ENCODE results near the gene CCNC. TPM values are rescaled to one million over a fixed set of nuclear protein-coding genes. Genes with fewer than 3 reads are reported as not detected.

Gene CCNC
- total and polyA plus RNA-seq, 2 of the 13 experiments (the other 11 are each of a cell fraction or from before 2014, with no cell fraction given), result 69.6 to 141 TPM

DNA sequence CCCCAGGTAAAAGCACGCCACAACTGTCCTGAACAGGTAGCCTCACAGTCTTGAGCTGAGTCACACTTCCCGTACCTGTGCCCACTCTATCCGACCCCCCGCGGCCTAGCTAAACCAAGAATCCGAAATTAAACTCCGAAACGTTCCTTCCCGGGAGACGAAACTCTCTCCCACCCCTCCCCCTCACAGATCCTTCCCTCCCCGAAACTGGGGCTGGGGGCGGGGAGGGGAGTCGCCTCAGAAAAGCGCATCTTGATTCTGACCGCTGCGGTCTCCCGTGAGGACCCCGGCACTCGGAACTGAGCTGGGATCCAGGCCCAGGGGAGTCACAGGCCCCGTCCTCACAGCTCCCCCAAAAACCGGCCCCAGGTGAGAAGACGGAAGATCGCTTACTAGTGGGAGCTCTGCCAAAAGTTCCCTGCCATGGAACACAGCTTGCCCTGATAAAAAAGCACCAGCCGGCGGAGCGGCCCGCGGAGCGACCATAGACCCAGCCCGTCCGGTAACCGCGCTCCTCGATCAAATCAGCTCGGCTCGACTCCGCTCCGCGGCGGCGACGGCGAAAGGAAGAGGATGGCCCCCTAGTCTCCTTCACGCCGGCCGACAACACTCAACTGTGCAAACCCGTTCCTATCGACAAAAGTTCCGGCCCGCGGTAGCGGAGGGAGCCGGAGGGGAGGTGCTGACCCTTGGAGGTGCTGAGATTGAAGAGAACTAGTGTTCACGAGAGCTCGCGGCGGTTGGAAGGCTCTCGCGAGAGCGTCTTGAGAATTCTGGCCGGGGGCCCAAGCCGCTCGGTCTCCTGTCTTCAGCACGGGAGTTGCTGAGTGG lies at the start of gene CCNC (continued):
- TF ChIP-seq PRDM15 (CRISPR knock-in tag; IDR thresholded peaks at IDR 0.05), result peak; percentile 81
- peak; percentile 57; the same call in 1 of the 2 replicates for TF ChIP-seq ZBTB14 (CRISPR knock-in tag; IDR thresholded peaks at IDR 0.05)
- TF ChIP-seq ZNF775 (CRISPR knock-in tag; IDR thresholded peaks at IDR 0.05; ENCODE audit: borderline replicate concordance), result no peak
- no peak for TF ChIP-seq ZNF3 (CRISPR knock-in tag; IDR thresholded peaks at IDR 0.05)
- no peak for TF ChIP-seq NCOR1 (IDR thresholded peaks at IDR 0.05; ENCODE audit: borderline replicate concordance, low read length)
- peak; percentile 78; the same call in 1 of the 2 replicates for TF ChIP-seq ZNF124 (CRISPR knock-in tag; IDR thresholded peaks at IDR 0.05)
- TF ChIP-seq LBX2 (CRISPR knock-in tag; IDR thresholded peaks at IDR 0.05; ENCODE audit: borderline replicate concordance), result no peak; the same call in 1 of the 2 replicates
- TF ChIP-seq SMAD1 (CRISPR knock-in tag; IDR thresholded peaks at IDR 0.05; ENCODE audit: borderline replicate concordance, low read depth), result peak; percentile 46; the same call in 1 of the 2 replicates
- TF ChIP-seq ZBTB3 (CRISPR knock-in tag; IDR thresholded peaks at IDR 0.05; ENCODE audit: borderline replicate concordance, low read depth), result no peak
- TF ChIP-seq HMGA1 (CRISPR knock-in tag; conservative IDR thresholded peaks at IDR 0.05), result no peak
- no peak for TF ChIP-seq MATR3 (CRISPR knock-in tag; IDR thresholded peaks at IDR 0.05)
- TF ChIP-seq, protein P1, sequence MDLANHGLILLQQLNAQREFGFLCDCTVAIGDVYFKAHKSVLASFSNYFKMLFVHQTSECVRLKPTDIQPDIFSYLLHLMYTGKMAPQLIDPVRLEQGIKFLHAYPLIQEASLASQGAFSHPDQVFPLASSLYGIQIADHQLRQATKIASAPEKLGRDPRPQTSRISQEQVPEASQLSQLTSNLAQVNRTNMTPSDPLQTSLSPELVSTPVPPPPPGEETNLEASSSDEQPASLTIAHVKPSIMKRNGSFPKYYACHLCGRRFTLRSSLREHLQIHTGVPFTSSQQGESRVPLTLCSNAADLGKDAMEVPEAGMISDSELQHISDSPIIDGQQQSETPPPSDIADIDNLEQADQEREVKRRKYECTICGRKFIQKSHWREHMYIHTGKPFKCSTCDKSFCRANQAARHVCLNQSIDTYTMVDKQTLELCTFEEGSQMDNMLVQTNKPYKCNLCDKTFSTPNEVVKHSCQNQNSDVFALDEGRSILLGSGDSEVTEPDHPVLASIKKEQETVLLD (CRISPR knock-in tag; IDR thresholded peaks at IDR 0.05; ENCODE audit: low read depth), result peak; percentile 95
- peak; percentile 82; the same call in 1 of the 2 replicates for TF ChIP-seq PCBP1 (IDR thresholded peaks at IDR 0.05; ENCODE audit: borderline replicate concordance, low read depth, low read length)
- peak; percentile 61; the same call in 1 of the 2 replicates for TF ChIP-seq SNAPC2 (CRISPR knock-in tag; IDR thresholded peaks at IDR 0.05)
- TF ChIP-seq ZBTB7A (CRISPR knock-in tag; IDR thresholded peaks at IDR 0.05), result peak; percentile 76; the same call in 1 of the 2 replicates
- TF ChIP-seq ARID3A (IDR thresholded peaks at IDR 0.05; ENCODE audit: low read depth, low read length), result 0 out of 2 replicates have a peak, but pooled peaks have one; percentile 40
- no peak for TF ChIP-seq ZNF513 (CRISPR knock-in tag; conservative IDR thresholded peaks at IDR 0.05)
- peak; percentile 97 for TF ChIP-seq IRF2 (CRISPR knock-in tag; IDR thresholded peaks at IDR 0.05)
